ENCODE data around the gene LRRC41.

DNA sequence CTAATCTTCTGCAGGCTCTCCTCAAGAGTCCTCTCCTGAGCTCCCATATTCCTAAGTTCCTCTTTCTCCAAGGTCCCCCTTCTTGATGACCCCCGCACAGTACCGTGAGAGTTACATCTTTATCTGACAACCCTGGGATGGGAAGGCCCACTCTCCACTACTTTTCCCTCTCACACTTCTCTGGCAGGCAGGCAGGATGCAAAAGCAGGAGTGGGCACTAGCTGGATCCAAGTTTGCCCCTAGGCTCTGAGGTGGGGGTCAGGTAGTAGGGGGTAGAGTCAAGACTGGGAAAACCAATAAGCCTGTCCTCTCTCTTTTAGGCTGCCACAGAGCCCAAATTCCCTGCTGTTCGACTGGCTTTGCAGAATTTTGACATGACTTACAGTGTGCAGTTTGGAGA is 41.1 kb upstream of the LRRC41 start:
- no peak for TF ChIP-seq TCF7L2 (IDR thresholded peaks at IDR 0.05; ENCODE audit: borderline replicate concordance, extremely low read depth, insufficient read depth, insufficient read length)
- no peak for TF ChIP-seq POLR2A (IDR thresholded peaks at IDR 0.05; ENCODE audit: borderline replicate concordance, extremely low read depth, insufficient read depth, insufficient read length)
- TF ChIP-seq, protein P1, sequence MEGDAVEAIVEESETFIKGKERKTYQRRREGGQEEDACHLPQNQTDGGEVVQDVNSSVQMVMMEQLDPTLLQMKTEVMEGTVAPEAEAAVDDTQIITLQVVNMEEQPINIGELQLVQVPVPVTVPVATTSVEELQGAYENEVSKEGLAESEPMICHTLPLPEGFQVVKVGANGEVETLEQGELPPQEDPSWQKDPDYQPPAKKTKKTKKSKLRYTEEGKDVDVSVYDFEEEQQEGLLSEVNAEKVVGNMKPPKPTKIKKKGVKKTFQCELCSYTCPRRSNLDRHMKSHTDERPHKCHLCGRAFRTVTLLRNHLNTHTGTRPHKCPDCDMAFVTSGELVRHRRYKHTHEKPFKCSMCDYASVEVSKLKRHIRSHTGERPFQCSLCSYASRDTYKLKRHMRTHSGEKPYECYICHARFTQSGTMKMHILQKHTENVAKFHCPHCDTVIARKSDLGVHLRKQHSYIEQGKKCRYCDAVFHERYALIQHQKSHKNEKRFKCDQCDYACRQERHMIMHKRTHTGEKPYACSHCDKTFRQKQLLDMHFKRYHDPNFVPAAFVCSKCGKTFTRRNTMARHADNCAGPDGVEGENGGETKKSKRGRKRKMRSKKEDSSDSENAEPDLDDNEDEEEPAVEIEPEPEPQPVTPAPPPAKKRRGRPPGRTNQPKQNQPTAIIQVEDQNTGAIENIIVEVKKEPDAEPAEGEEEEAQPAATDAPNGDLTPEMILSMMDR (IDR thresholded peaks at IDR 0.05 in 2 of 3, conservative IDR thresholded peaks at IDR 0.05 in 1 of 3; ENCODE audit: borderline replicate concordance in 1 of 3, insufficient read depth in 1 of 3, low read depth in 2 of 3, low read length in 2 of 3), result no peak
- TF ChIP-seq ZFX (IDR thresholded peaks at IDR 0.05), result no peak
